ENCODE data around the gene RASGRP3. TPM values are rescaled to one million over a fixed set of nuclear protein-coding genes. Genes with fewer than 3 reads are reported as not detected.
A peak's percentile ranks its signal among the peaks of the same experiment; 100 is the strongest.

The RASGRP3 gene, protein sequence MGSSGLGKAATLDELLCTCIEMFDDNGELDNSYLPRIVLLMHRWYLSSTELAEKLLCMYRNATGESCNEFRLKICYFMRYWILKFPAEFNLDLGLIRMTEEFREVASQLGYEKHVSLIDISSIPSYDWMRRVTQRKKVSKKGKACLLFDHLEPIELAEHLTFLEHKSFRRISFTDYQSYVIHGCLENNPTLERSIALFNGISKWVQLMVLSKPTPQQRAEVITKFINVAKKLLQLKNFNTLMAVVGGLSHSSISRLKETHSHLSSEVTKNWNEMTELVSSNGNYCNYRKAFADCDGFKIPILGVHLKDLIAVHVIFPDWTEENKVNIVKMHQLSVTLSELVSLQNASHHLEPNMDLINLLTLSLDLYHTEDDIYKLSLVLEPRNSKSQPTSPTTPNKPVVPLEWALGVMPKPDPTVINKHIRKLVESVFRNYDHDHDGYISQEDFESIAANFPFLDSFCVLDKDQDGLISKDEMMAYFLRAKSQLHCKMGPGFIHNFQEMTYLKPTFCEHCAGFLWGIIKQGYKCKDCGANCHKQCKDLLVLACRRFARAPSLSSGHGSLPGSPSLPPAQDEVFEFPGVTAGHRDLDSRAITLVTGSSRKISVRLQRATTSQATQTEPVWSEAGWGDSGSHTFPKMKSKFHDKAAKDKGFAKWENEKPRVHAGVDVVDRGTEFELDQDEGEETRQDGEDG
- 10 to 100 TPM in 2 of 4 donors, 1 to 10 TPM in 2; 2.6 to 42.7 (median 8.6) TPM for total RNA-seq

DNA sequence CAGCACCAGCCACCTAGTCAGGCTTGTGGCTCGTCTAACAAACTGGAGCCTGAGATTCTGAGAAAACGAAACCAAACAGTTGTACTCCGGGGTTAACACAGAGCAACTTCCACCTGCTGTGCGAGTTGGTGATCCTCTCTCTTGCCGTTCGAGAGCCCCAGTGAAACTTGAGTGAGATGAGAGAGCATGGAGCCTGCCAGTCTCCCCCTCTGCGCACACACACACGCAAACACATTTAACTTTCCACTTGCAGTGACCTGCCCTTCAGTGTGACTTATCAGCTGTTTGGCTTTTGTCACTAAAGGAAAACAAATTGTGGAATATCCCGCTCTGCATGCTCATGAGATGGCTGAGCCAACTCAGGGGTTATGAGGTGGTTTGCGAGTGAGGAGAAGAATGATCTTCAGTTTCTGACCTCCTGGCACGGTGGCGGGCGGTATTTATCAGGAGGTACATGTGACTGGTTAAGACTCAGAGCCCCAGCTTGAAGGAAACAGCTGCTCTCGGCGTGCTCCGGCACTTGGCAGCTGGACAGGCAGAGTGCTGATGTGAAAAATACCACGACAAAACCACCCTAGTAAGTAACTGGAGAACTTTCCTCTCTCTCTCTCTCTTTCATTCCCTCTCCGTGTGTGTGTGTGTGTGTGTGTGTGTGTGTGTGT is at the start of gene RASGRP3:
RASGRP3 (plus strand) TSS at position 519 of the 662 bp plus-strand sequence. CDS start 38,488 bp downstream, outside the sequence.
- H3K36me3 ChIP-seq = no peaks in the 10 kb centered on the region
- intact Hi-C loops (cut with DNase I; ENCODE audit: low total_unique reads) = no loop called here
- peak; percentile 71 for DNase-seq
- H3K27me3 ChIP-seq = no peaks in the 10 kb centered on the region
- no peaks in the 10 kb centered on the region for H3K9me3 ChIP-seq
- TF ChIP-seq, protein P1, sequence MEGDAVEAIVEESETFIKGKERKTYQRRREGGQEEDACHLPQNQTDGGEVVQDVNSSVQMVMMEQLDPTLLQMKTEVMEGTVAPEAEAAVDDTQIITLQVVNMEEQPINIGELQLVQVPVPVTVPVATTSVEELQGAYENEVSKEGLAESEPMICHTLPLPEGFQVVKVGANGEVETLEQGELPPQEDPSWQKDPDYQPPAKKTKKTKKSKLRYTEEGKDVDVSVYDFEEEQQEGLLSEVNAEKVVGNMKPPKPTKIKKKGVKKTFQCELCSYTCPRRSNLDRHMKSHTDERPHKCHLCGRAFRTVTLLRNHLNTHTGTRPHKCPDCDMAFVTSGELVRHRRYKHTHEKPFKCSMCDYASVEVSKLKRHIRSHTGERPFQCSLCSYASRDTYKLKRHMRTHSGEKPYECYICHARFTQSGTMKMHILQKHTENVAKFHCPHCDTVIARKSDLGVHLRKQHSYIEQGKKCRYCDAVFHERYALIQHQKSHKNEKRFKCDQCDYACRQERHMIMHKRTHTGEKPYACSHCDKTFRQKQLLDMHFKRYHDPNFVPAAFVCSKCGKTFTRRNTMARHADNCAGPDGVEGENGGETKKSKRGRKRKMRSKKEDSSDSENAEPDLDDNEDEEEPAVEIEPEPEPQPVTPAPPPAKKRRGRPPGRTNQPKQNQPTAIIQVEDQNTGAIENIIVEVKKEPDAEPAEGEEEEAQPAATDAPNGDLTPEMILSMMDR (IDR thresholded peaks at IDR 0.05) = no peak
- TF ChIP-seq POLR2A (IDR thresholded peaks at IDR 0.05) = no peak
- H3K27ac ChIP-seq = peak within 1 kb of the TSS; percentile 85 to 90
- H3K4me3 ChIP-seq = peak within 1 kb of the TSS; percentile 52 to 60
- no peaks in the 10 kb centered on the region for H3K4me1 ChIP-seq

DNA sequence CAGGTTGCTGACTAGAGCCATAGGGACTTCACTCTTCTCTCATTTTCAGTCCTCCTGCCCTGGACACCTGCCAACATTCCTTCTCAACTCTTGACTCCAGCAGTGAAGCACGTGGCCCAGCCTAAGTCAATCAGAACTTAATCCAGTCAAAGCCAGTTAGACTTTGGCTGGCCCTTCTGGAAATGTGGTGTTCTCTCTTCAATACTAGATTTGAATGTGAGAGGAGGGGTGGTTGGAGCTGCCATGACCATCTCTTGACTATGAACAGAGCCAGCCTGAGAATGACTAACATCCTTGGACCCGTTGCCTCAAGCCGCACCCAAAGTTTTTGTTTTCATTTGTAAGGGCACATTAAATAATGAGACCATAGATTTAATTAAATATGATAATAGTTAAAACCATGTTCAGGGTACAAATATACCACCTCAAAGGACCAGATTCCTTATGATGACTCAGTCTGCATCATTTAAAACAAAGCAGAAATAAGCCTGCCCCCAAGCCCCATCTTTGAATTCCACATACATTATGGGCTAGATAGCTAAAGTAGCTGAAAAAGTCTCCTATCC is 49.7 kb upstream of the RASGRP3 start:
- Histone ChIP-seq H3K9me3 (no peaks in the 10 kb centered on the region), H3K4me1 (no peaks in the 10 kb centered on the region), H3K4me3 (no peak overlapping the region), H3K27me3 (no peaks in the 10 kb centered on the region), H3K36me3 (no peaks in the 10 kb centered on the region), H3K27ac (no peak overlapping the region)
- DNase-seq = no peak
- no peak for TF ChIP-seq POLR2A (IDR thresholded peaks at IDR 0.05)
- TF ChIP-seq, protein P1 (IDR thresholded peaks at IDR 0.05) = no peak
- intact Hi-C loops (cut with DNase I; ENCODE audit: low total_unique reads) = no loop called here

DNA sequence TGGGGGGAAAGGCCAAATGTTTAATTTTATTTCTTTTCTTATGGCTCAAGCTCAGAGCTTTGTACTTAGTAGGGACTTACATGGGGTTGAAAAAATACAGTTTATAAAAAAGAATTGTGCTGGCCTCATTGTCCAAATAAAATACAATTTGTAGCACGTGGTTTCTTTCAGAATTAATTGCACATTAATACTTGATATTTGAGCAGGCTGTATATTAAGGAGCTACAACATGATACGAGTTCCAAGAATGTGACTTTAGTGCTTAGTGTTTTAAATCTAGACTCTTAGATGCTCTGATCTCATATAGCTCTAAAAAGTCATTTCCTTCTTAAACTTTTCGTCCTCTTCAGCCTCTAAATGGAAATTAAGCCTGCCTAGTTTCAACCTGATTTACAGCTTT is 46.4 kb upstream of the RASGRP3 start:
- no peaks in the 10 kb centered on the region for H3K9me3 ChIP-seq
- no peak for DNase-seq
- TF ChIP-seq, protein P1 (IDR thresholded peaks at IDR 0.05) = no peak
- TF ChIP-seq POLR2A (IDR thresholded peaks at IDR 0.05) = no peak
- H3K27ac ChIP-seq = no peak overlapping the region
- no peak overlapping the region for H3K4me3 ChIP-seq
- H3K4me1 ChIP-seq = no peaks in the 10 kb centered on the region
- intact Hi-C loops (cut with DNase I; ENCODE audit: low total_unique reads) = no loop called here
- H3K36me3 ChIP-seq = no peaks in the 10 kb centered on the region
- no peaks in the 10 kb centered on the region for H3K27me3 ChIP-seq

DNA sequence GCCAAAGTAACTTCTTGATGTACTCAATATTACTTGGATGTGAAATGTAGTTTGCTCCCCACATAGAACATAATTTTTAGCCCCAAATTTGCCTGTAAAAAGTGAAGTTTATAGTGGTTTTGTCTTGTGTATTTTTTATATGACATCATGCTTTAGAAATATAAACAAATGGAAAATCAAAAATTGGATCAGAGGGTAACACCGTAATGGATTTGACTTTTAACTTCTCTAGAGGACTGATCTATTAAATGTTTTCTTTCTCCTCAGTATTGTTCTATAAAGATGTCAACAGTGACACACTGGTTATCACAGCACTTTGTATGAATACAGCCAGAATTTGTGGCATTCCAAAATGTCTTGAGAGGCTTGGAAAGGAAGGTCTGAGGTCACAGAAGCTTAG is 45.6 kb upstream of the RASGRP3 start:
- intact Hi-C loops (cut with DNase I; ENCODE audit: low total_unique reads) = no loop called here
- H3K27me3 ChIP-seq = no peaks in the 10 kb centered on the region
- DNase-seq = no peak
- no peaks in the 10 kb centered on the region for H3K36me3 ChIP-seq
- TF ChIP-seq, protein P1 (IDR thresholded peaks at IDR 0.05) = no peak
- TF ChIP-seq POLR2A (IDR thresholded peaks at IDR 0.05) = no peak
- no peak overlapping the region for H3K27ac ChIP-seq
- no peak overlapping the region for H3K4me3 ChIP-seq
- no peaks in the 10 kb centered on the region for H3K9me3 ChIP-seq
- no peaks in the 10 kb centered on the region for H3K4me1 ChIP-seq

Data from uterus (tissue), 4 donors.